Erythroblast (primary cell): ENCODE results near the gene SLC38A6.

Experiments
- GATA1 ChIP-seq: IDR thresholded peaks from 2 replicates; pipeline ENCODE4 v1.6.1; 2011; ENCODE audit warnings: low read depth, mild to moderate bottlenecking, control low read depth, low read length, moderate library complexity
- POLR2A ChIP-seq: IDR thresholded peaks from 2 replicates; pipeline ENCODE4 v1.6.1; 2011; ENCODE audit warnings: mild to moderate bottlenecking, low read length

DNA sequence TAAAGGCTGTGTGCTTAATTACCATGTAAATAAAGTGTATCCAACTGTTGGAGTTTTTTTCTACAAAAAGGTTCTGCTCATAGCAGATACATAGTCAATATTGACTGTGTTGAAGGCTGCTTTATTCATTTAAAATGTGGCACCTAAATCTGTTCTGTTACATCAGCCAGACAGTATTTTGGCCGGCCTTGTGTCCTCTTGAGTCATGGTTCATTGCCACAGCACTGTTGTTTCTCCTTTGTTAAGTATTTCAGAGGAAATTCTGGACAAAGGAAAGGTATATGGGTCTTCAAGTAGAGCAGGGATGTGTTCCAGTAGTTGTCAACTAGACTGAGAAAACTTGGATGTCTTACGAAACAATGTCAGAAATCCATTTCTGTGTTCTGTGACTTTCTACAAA is 95.5 kb downstream of the SLC38A6 start:
- TF ChIP-seq POLR2A (no peak), GATA1 (no peak)
